Neural progenitor cell (in vitro differentiated cells): ENCODE results near the gene FHL2. TPM values are rescaled to one million over a fixed set of nuclear protein-coding genes. Genes with fewer than 3 reads are reported as not detected.

Experiments used
- DNase-seq: peaks from one replicate; pipeline ENCODE4 v3.0.0-alpha.2; 2016; ENCODE audit warnings: low spot score
- H2AFZ ChIP-seq: fragments of 200-600 bp; sonication (generic); replicated peaks from 2 replicates; pipeline ENCODE4 v1.6.1; 2016; ENCODE audit warnings: antibody characterized with exemption
- H3F3A ChIP-seq: fragments of 200-600 bp; sonication (generic); 2 replicates; pipeline ENCODE4 v1.6.1; 2016; ENCODE audit warnings: antibody characterized with exemption, low read depth
- H3K27ac ChIP-seq: fragments of 200-600 bp; sonication (generic); 2 replicates; pipeline ENCODE4 v1.5.1; 2016; ENCODE audit warnings: mild to moderate bottlenecking
- H3K27me3 ChIP-seq: fragments of 200-600 bp; sonication (generic); 2 replicates; pipeline ENCODE4 v1.6.1; 2016; ENCODE audit warnings: mild to moderate bottlenecking, moderate library complexity
- H3K36me3 ChIP-seq: fragments of 200-600 bp; sonication (generic); 2 replicates; pipeline ENCODE4 v1.5.1; 2016
- H3K4me1 ChIP-seq: fragments of 200-600 bp; sonication (generic); 2 replicates; pipeline ENCODE4 v1.6.1; 2016; ENCODE audit warnings: mixed run types
- H3K4me2 ChIP-seq: fragments of 200-600 bp; sonication (generic); 2 replicates; pipeline ENCODE4 v1.6.1; 2016
- H3K4me3 ChIP-seq: fragments of 200-600 bp; sonication (generic); 2 replicates; pipeline ENCODE4 v1.5.1; 2016
- H3K79me2 ChIP-seq: fragments of 200-600 bp; sonication (generic); 2 replicates; pipeline ENCODE4 v1.6.1; 2016; ENCODE audit warnings: low read depth
- H3K9ac ChIP-seq: fragments of 200-600 bp; sonication (generic); 2 replicates; pipeline ENCODE4 v1.6.1; 2016
- H3K9me3 ChIP-seq: fragments of 200-600 bp; sonication (generic); 2 replicates; pipeline ENCODE4 v1.5.1; 2016; ENCODE audit warnings: low read depth
- H4K20me1 ChIP-seq: fragments of 200-600 bp; sonication (generic); 2 replicates; pipeline ENCODE4 v1.6.1; 2016; ENCODE audit warnings: low read depth
- H3K27ac Mint-ChIP-seq: 3 replicates; pipeline ENCODE4 v1.8.0; 2021; ENCODE audit warnings: mixed read lengths
- H3K27me3 Mint-ChIP-seq: 2 replicates; pipeline ENCODE4 v1.8.0; 2022; ENCODE audit warnings: low read depth, mild to moderate bottlenecking, inconsistent platforms, moderate library complexity, mixed read lengths; ENCODE audit not compliant: insufficient read depth
- H3K36me3 Mint-ChIP-seq: 3 replicates; pipeline ENCODE4 v1.8.0; 2021; ENCODE audit warnings: mixed read lengths
- H3K4me1 Mint-ChIP-seq: 3 replicates; pipeline ENCODE4 v1.8.0; 2021; ENCODE audit warnings: mixed read lengths
- H3K4me3 Mint-ChIP-seq: 3 replicates; pipeline ENCODE4 v1.8.0; 2021; ENCODE audit warnings: mild to moderate bottlenecking, moderate library complexity, mixed read lengths
- H3K9me3 Mint-ChIP-seq: 3 replicates; pipeline ENCODE4 v1.8.0; 2020; ENCODE audit warnings: mixed read lengths
- CTCF ChIP-seq: fragments of 200-600 bp; sonication (generic); IDR thresholded peaks from 2 replicates; pipeline ENCODE4 v1.5.1; 2017; ENCODE audit warnings: antibody characterized with exemption, mild to moderate bottlenecking
- EZH2 ChIP-seq: fragments of 200-600 bp; sonication (generic); IDR thresholded peaks from 2 replicates; pipeline ENCODE4 v1.6.1; 2017; ENCODE audit warnings: antibody characterized with exemption, mild to moderate bottlenecking, moderate library complexity
- EZH2phosphoT487 ChIP-seq: fragments of 200-600 bp; sonication (generic); IDR thresholded peaks from 2 replicates; pipeline ENCODE4 v1.6.1; 2017; ENCODE audit warnings: antibody characterized with exemption
- total RNA-seq: library from RNA; depleted of rRNA; stranded (reverse); fragments of >200 nt; gene quantifications from 2 replicates; pipeline ENCODE4 v1.2.3, GENCODE V29; 2015; ENCODE audit warnings: low replicate concordance

The FHL2 gene
- total RNA-seq, 1 donor from 2014 or later: 17.8 TPM

- peak overlapping the region; percentile 93 for H3K4me2 ChIP-seq
- Mint-ChIP-seq H3K9me3 (no peaks in the 10 kb centered on the region), H3K4me1 (peaks cover 17% of the 10 kb centered on the region), H3K36me3 (peaks cover 7% of the 10 kb centered on the region), H3K4me3 (peak overlapping the region; percentile 58), H3K27me3 (no peaks in the 10 kb centered on the region), H3K27ac (no peak overlapping the region)
- peaks cover 14% of the 10 kb centered on the region for H3K4me1 ChIP-seq
- no peak for DNase-seq
- H3K27ac ChIP-seq: no peak overlapping the region
- no peak overlapping the region for H2AFZ ChIP-seq
- no peak overlapping the region for H3K4me3 ChIP-seq
- no peaks in the 10 kb centered on the region for H3F3A ChIP-seq
- peaks cover 11% of the 10 kb centered on the region for H4K20me1 ChIP-seq
- no peaks in the 10 kb centered on the region for H3K27me3 ChIP-seq
- peaks cover 60% of the 10 kb centered on the region for H3K79me2 ChIP-seq
- peaks cover 12% of the 10 kb centered on the region for H3K36me3 ChIP-seq
- TF ChIP-seq CTCF: no peak
- no peak for TF ChIP-seq EZH2
- TF ChIP-seq EZH2phosphoT487: no peak
- H3K9me3 ChIP-seq: no peaks in the 10 kb centered on the region
- H3K9ac ChIP-seq: no peak overlapping the region
Measured at GRCh38 chr2:105339414-105339813, 59.4 kb downstream of the FHL2 start.

GRCh38 chr2:105338020-105338385 is 60.8 kb downstream of the FHL2 start:
- Histone ChIP-seq H3K27ac (no peak overlapping the region), H3K9ac (peak overlapping the region; percentile 97), H3F3A (peaks cover 1% of the 10 kb centered on the region), H2AFZ (peak overlapping the region; percentile 98), H3K27me3 (no peaks in the 10 kb centered on the region), H3K36me3 (peaks cover 12% of the 10 kb centered on the region), H3K4me1 (peaks cover 14% of the 10 kb centered on the region), H3K4me3 (peak overlapping the region; percentile 84), H3K9me3 (no peaks in the 10 kb centered on the region), H4K20me1 (peaks cover 11% of the 10 kb centered on the region), H3K4me2 (peak overlapping the region; percentile 93), H3K79me2 (peaks cover 60% of the 10 kb centered on the region)
- no peak for TF ChIP-seq CTCF
- no peak for TF ChIP-seq EZH2
- TF ChIP-seq EZH2phosphoT487: no peak
- Mint-ChIP-seq H3K27me3 (no peaks in the 10 kb centered on the region), H3K36me3 (peaks cover 7% of the 10 kb centered on the region), H3K4me1 (peaks cover 17% of the 10 kb centered on the region), H3K9me3 (no peaks in the 10 kb centered on the region), H3K4me3 (peak overlapping the region; percentile 100), H3K27ac (peak overlapping the region; percentile 96)
- DNase-seq: no peak

GRCh38 chr2:105337122-105338019 is 61.5 kb downstream of the FHL2 start, which contains the start of gene C2orf49:
Gene C2orf49, plus strand, starts transcription at chr2:105337540. Its CDS starts 48 bp downstream, at chr2:105337588.
- TF ChIP-seq CTCF (no peak), EZH2 (no peak), EZH2phosphoT487 (no peak)
- H2AFZ ChIP-seq: peak within 1 kb of the TSS; percentile 98
- peak within 1 kb of the TSS; percentile 100 for H3K4me3 Mint-ChIP-seq
- H3K9me3 Mint-ChIP-seq: no peaks in the 10 kb centered on the region
- no peaks in the 10 kb centered on the region for H3K27me3 Mint-ChIP-seq
- H3K27ac ChIP-seq: peak within 1 kb of the TSS; percentile 99
- H3K9ac ChIP-seq: peak within 1 kb of the TSS; percentile 97
- peak; percentile 96 for DNase-seq
- H3K4me1 ChIP-seq: peaks cover 14% of the 10 kb centered on the region
- H3K4me1 Mint-ChIP-seq: peaks cover 17% of the 10 kb centered on the region
- peak within 1 kb of the TSS; percentile 93 for H3K4me2 ChIP-seq
- peaks cover 5% of the 10 kb centered on the region for H3K36me3 Mint-ChIP-seq
- H3K4me3 ChIP-seq: peak within 1 kb of the TSS; percentile 84
- no peaks in the 10 kb centered on the region for H3K27me3 ChIP-seq
- peak within 1 kb of the TSS; percentile 100 for H3K27ac Mint-ChIP-seq
- peaks cover 7% of the 10 kb centered on the region for H3K36me3 ChIP-seq
- peaks cover 11% of the 10 kb centered on the region for H4K20me1 ChIP-seq
- H3F3A ChIP-seq: peaks cover 3% of the 10 kb centered on the region
- H3K9me3 ChIP-seq: no peaks in the 10 kb centered on the region
- peaks cover 60% of the 10 kb centered on the region for H3K79me2 ChIP-seq
